Ishikawa (cell line): ENCODE results near the gene MEGF11.

Experiments
- CEBPB ChIP-seq: IDR thresholded peaks from 2 replicates; pipeline ENCODE4 v1.6.1; 2012
- CREB1 ChIP-seq: IDR thresholded peaks from 2 replicates; pipeline ENCODE4 v1.6.1; 2012; ENCODE audit warnings: low read depth
- EGR1 ChIP-seq: IDR thresholded peaks from 2 replicates; pipeline ENCODE4 v1.6.1; 2012
- EP300 ChIP-seq: IDR thresholded peaks from 2 replicates; pipeline ENCODE4 v1.6.1; 2012; ENCODE audit warnings: borderline replicate concordance
- FOXM1 ChIP-seq: IDR thresholded peaks from 2 replicates; pipeline ENCODE4 v1.6.1; 2012; ENCODE audit warnings: low read depth, borderline replicate concordance
- NFIC ChIP-seq: IDR thresholded peaks from 2 replicates; pipeline ENCODE4 v1.6.1; 2012
- RAD21 ChIP-seq: IDR thresholded peaks from 2 replicates; pipeline ENCODE4 v1.6.1; 2012; ENCODE audit warnings: low read depth
- TAF1 ChIP-seq: IDR thresholded peaks from 2 replicates; pipeline ENCODE4 v1.6.1; 2012; ENCODE audit warnings: low read depth, mild to moderate bottlenecking
- TCF12 ChIP-seq: IDR thresholded peaks from 2 replicates; pipeline ENCODE4 v1.6.1; 2012; ENCODE audit warnings: low read depth
- TEAD4 ChIP-seq: IDR thresholded peaks from 2 replicates; pipeline ENCODE4 v1.6.1; 2012
- YY1 ChIP-seq: IDR thresholded peaks from 2 replicates; pipeline ENCODE4 v1.6.1; 2012; ENCODE audit warnings: low read depth
- ZBTB7A ChIP-seq: IDR thresholded peaks from 2 replicates; pipeline ENCODE4 v1.6.1; 2012; ENCODE audit warnings: low read depth
- TF ChIP-seq, protein P1 (sequence below): IDR thresholded peaks from 2 replicates; pipeline ENCODE4 v1.6.1; 2012
- TF ChIP-seq, protein P2 (sequence below): IDR thresholded peaks from 2 replicates; pipeline ENCODE4 v1.6.1; 2012
- TF ChIP-seq, protein P3 (sequence below): IDR thresholded peaks from 2 replicates; pipeline ENCODE4 v1.6.1; 2012; ENCODE audit warnings: low read depth, mild to moderate bottlenecking

MEGF11 gene

DNA sequence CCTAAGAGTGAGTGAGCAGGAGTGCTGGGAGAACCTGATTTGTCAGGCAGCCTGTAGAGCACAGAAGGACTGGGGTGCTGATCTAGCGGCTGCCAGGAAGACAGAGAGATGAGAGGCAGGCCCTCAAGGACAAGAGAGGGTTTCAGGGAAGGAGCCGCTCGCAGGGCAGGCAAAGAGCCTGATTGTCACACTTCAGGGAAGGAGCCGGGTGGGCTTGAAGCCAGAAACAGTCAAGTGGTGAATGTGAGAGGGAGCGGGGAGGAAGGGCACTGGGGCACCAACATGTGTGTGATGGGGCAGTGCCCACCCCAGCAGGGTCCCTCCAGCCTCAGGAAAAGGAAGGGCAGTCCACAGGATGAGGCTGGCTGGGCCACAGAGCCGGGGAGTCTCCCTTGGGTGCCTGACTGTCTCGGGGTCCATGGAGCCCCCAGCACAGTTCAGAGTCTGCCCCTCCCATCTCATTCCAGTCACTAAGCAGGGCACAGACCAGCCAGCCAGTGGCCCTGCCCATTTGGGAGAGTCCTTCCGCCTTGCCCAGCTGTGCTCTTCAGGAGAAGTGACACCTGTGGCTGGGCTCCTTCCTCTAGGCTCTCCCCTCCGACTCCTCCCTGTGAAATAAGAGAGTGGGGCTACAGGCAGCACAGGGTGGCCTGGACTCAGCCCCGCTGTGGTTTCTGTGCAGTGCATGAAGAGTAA, 235.6 kb downstream of the MEGF11 start:
- TF ChIP-seq, protein P1, sequence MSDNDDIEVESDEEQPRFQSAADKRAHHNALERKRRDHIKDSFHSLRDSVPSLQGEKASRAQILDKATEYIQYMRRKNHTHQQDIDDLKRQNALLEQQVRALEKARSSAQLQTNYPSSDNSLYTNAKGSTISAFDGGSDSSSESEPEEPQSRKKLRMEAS, result no peak
- TF ChIP-seq CEBPB (no peak), RAD21 (no peak), TEAD4 (no peak), NFIC (no peak), ZBTB7A (no peak), YY1 (no peak), CREB1 (no peak), EP300 (no peak), FOXM1 (no peak), EGR1 (no peak), TCF12 (no peak), TAF1 (no peak)
- TF ChIP-seq, protein P2, sequence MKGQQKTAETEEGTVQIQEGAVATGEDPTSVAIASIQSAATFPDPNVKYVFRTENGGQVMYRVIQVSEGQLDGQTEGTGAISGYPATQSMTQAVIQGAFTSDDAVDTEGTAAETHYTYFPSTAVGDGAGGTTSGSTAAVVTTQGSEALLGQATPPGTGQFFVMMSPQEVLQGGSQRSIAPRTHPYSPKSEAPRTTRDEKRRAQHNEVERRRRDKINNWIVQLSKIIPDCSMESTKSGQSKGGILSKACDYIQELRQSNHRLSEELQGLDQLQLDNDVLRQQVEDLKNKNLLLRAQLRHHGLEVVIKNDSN, result no peak
- TF ChIP-seq, protein P3, sequence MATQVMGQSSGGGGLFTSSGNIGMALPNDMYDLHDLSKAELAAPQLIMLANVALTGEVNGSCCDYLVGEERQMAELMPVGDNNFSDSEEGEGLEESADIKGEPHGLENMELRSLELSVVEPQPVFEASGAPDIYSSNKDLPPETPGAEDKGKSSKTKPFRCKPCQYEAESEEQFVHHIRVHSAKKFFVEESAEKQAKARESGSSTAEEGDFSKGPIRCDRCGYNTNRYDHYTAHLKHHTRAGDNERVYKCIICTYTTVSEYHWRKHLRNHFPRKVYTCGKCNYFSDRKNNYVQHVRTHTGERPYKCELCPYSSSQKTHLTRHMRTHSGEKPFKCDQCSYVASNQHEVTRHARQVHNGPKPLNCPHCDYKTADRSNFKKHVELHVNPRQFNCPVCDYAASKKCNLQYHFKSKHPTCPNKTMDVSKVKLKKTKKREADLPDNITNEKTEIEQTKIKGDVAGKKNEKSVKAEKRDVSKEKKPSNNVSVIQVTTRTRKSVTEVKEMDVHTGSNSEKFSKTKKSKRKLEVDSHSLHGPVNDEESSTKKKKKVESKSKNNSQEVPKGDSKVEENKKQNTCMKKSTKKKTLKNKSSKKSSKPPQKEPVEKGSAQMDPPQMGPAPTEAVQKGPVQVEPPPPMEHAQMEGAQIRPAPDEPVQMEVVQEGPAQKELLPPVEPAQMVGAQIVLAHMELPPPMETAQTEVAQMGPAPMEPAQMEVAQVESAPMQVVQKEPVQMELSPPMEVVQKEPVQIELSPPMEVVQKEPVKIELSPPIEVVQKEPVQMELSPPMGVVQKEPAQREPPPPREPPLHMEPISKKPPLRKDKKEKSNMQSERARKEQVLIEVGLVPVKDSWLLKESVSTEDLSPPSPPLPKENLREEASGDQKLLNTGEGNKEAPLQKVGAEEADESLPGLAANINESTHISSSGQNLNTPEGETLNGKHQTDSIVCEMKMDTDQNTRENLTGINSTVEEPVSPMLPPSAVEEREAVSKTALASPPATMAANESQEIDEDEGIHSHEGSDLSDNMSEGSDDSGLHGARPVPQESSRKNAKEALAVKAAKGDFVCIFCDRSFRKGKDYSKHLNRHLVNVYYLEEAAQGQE, result no peak

DNA sequence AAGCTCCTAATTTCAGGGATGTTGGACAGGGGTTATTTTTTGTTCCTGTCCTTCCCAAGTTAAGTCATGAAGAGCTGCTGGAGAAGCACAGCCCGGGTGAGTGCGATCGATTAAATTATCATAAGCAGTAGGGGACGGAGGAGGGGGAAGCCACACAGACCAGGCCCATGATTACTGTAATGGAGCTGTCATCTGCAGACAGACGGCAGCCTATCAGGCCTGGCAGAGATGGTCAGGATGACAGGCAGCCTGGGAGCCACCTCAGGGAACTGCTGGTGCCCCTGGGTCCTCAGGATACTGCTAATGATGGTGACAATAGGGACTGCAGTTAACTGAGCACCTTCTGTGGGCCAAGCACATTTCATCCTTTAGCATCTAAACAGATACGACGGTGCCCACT, 236.6 kb downstream of the MEGF11 start:
- TF ChIP-seq NFIC (no peak), ZBTB7A (no peak), RAD21 (no peak), TEAD4 (no peak), CEBPB (no peak), FOXM1 (no peak), YY1 (no peak), TAF1 (no peak), TCF12 (no peak), EGR1 (no peak), EP300 (no peak)
- TF ChIP-seq, protein P2, result no peak
- TF ChIP-seq, protein P3, result no peak

DNA sequence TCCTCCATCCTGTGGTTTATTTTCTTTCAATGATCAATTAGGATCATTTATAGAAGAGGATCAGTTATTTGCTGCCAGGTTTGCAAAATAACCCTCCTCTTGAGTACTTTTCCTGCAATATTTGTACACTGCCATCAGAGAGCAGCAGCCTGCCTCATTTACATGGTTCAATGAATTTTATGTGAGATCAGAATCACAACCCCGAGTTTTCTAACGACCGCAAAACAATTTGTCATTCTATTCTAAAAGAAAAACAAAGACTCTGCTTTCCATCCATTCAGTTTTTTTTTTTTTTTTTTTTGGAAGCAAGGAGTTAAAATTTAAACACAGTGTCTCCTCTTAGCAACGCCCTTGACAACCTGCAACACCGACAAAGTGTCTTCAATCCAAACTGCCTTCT, 237.4 kb downstream of the MEGF11 start:
- no peak for TF ChIP-seq EP300

DNA sequence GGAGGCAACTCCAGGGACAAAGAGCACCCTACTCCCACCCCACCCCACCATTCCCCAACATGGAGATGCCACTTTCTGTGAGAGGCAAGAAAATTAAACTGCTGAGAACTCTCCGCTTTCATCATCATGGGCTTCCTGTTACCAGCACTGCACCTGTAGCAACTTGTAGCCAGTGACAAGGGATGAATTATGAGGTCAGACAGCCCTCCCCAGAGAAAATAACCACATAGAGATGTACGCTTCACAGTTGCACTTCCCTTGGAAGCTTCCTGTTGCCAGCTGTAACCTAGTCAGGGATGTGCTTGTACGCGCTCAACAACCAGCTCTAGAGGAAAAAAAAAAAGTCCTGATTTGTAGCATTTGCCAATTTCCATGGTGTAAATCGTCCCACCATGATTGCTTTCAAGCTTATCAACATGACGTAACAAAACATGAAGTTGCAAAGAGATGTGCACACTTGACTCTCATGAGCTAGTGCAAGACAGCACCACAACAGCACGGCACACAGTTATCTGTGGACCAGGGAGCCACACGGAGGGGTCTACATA, 238.8 kb downstream of the MEGF11 start:
- TF ChIP-seq NFIC (no peak), EGR1 (no peak), CEBPB (no peak), ZBTB7A (no peak)
- TF ChIP-seq, protein P1, result no peak

DNA sequence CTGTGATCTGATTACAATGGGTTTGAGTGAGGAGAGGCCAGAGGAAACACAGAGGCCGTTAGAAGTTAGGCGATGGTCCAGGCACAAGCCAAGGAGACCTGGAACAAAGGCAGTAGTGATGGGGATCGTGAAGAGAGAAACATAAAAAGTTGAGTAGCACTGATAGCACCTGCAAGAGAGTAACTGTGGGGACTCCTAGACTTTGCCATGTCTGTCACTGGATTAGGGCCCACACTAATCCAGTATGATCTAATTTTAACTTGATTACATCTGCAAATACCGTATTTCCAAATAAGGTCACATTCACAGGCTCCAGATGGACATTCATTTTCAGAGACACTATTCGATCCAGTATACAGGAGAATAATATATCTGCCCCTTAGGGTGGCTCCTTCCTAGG, 239.5 kb downstream of the MEGF11 start:
- TF ChIP-seq, protein P2, result no peak
- TF ChIP-seq RAD21 (no peak), TEAD4 (no peak), NFIC (no peak), FOXM1 (no peak), TCF12 (no peak), ZBTB7A (no peak), EGR1 (no peak), TAF1 (no peak), EP300 (no peak), CREB1 (no peak), YY1 (no peak), CEBPB (no peak)
- TF ChIP-seq, protein P3, result no peak
- TF ChIP-seq, protein P1, result no peak
